PC-9 (cell line): ENCODE results near the gene TAF3. TPM values are rescaled to one million over a fixed set of nuclear protein-coding genes. Genes with fewer than 3 reads are reported as not detected.

Experiments used
- BruUV-seq: library from RNA; stranded (reverse); fragments of 400-500 nt; replicated peaks from 2 replicates; lab custom pipeline; 2021; lab: Mats Ljungman, UMichigan
- CTCF ChIA-PET: fragments of 300-600 bp; sonication (Branson Sonifier 250); formaldehyde crosslinking; loops from one replicate; lab custom pipeline; 2022; ENCODE audit warnings: antibody characterized with exemption; lab: Charles Lee
- POLR2A ChIA-PET: fragments of 300-600 bp; sonication (Branson Sonifier 250); formaldehyde crosslinking; loops from one replicate; lab custom pipeline; 2022; ENCODE audit warnings: antibody characterized with exemption; ENCODE audit not compliant: unreplicated experiment; lab: Charles Lee
- DNase-seq, 2 experiments: peaks; one replicate each; pipeline versions ENCODE4 v3.0.0 to v3.0.0-alpha.2; 2015 to 2022; ENCODE audit warnings: mixed read lengths in 1 of 2
- H2AFZ ChIP-seq: fragments of 200-600 bp; sonication (generic); 2 replicates; pipeline ENCODE4 v1.8.1; 2017; ENCODE audit warnings: antibody characterized with exemption
- H3F3A ChIP-seq: fragments of 200-600 bp; sonication (generic); 2 replicates; pipeline ENCODE4 v1.8.1; 2017; ENCODE audit warnings: antibody characterized with exemption, mild to moderate bottlenecking, low read depth; ENCODE audit not compliant: insufficient read depth
- H3K27ac ChIP-seq: fragments of 200-600 bp; sonication (generic); 2 replicates; pipeline ENCODE4 v1.6.1; 2016; ENCODE audit warnings: mixed run types
- H3K27me3 ChIP-seq: fragments of 200-600 bp; sonication (generic); 2 replicates; pipeline ENCODE4 v1.6.1; 2016; ENCODE audit warnings: low read depth, mixed run types; ENCODE audit not compliant: insufficient read depth
- H3K36me3 ChIP-seq: fragments of 200-600 bp; sonication (generic); 2 replicates; pipeline ENCODE4 v1.6.1; 2016; ENCODE audit warnings: low read depth, mixed run types
- H3K4me1 ChIP-seq: fragments of 200-600 bp; sonication (generic); replicated peaks from 2 replicates; pipeline ENCODE4 v1.6.1; 2016; ENCODE audit warnings: mixed run types; ENCODE audit not compliant: insufficient read depth
- H3K4me2 ChIP-seq: fragments of 200-600 bp; sonication (generic); 2 replicates; pipeline ENCODE4 v1.6.1; 2017; ENCODE audit warnings: mixed run types
- H3K4me3 ChIP-seq: fragments of 200-600 bp; sonication (generic); 2 replicates; pipeline ENCODE4 v1.6.1; 2016; ENCODE audit warnings: mixed run types
- H3K79me2 ChIP-seq: fragments of 200-600 bp; sonication (generic); 2 replicates; pipeline ENCODE4 v1.6.1; 2017; ENCODE audit warnings: low read depth, mixed run types
- H3K9me2 ChIP-seq: fragments of 200-600 bp; sonication (generic); 2 replicates; pipeline ENCODE4 v1.8.1; 2017; ENCODE audit warnings: mild to moderate bottlenecking; ENCODE audit not compliant: insufficient read depth
- H3K9me3 ChIP-seq: fragments of 200-600 bp; sonication (generic); 2 replicates; pipeline ENCODE4 v1.8.1; 2016; ENCODE audit warnings: low read depth; ENCODE audit not compliant: insufficient read depth
- H4K20me1 ChIP-seq: fragments of 200-600 bp; sonication (generic); 2 replicates; pipeline ENCODE4 v1.8.1; 2017; ENCODE audit not compliant: insufficient read depth
- CTCF ChIP-seq: fragments of 200-600 bp; sonication (generic); conservative IDR thresholded peaks from 2 replicates; pipeline ENCODE4 v1.6.1; 2017; ENCODE audit warnings: mixed run types, antibody characterized with exemption, mild to moderate bottlenecking, moderate library complexity
- EZH2 ChIP-seq: fragments of 200-600 bp; sonication (generic); IDR thresholded peaks from 2 replicates; pipeline ENCODE4 v1.8.0; 2017; ENCODE audit warnings: antibody characterized with exemption, low read depth
- intact Hi-C: fragments of 100-400 bp; cut with micrococcal nuclease; formaldehyde crosslinking; loops from one replicate; pipeline ENCODE4 v1.10.0; 2022; ENCODE audit not compliant: unreplicated experiment
- total RNA-seq: library from RNA; stranded (reverse); gene quantifications from 2 replicates; pipeline ENCODE4 v1.2.3, GENCODE V29; 2021

TAF3 gene
- total RNA-seq, 1 experiment from 2014 or later = 7.7 TPM

DNA sequence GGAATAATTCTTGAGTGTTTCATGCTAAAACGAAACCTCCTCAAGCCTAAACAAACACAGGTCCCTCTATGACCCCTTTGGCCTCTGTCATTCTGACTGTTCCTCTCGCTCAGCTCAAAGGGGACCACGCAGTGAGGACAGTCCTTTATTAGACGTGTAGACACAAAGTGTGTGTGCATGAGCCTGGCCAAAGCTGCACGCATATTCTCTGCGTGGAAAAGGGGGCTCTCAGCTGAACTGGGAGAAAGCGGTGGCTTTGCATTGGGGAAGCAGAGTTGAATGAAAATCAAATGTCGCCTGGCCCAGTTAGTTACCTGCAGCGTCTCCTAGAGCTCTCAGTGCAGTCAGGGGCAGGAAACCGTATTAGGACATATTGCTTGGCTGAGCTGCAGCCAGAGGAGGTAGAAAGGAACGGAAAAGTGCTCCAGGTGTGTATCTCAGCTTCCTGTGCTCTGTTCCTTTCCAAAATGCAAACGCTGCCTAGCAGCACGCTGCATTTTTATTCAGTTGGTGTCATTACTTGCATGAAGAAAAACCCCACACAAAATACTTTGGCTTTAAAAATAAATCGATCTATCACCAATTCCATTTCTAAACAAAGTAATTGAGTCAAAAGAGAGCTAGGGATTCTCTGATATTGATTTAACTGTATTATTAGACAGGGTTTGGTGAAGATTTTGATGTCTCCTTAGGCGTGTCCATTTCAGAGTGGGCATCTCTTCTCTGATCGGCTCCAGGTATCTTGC is 241.1 kb downstream of the TAF3 start:
- Histone ChIP-seq H3K36me3 (peaks cover 14% of the 10 kb centered on the region; the same call in 1 of the 2 replicates), H4K20me1 (no peaks in the 10 kb centered on the region), H3K4me1 (0 out of 2 replicates have a peak, but pooled peaks cover 2% of the 10 kb centered on the region), H3K79me2 (peaks cover 68% of the 10 kb centered on the region), H3K9me2 (no peaks in the 10 kb centered on the region), H3K4me2 (peak overlapping the region; percentile 36), H3K27ac (no peak overlapping the region), H2AFZ (no peak overlapping the region), H3F3A (no peaks in the 10 kb centered on the region), H3K27me3 (no peaks in the 10 kb centered on the region), H3K9me3 (no peaks in the 10 kb centered on the region), H3K4me3 (peak overlapping the region; percentile 5; the same call in 1 of the 2 replicates)
- intact Hi-C loops = loop anchor here (10.0 kb wide), 1 partner anchor 485 kb away; no protein-coding TSS in a partner anchor
- ChIA-PET CTCF (no interaction called here), POLR2A (no interaction called here)
- no TSS peak for BruUV-seq
- no peak for DNase-seq
- TF ChIP-seq CTCF = no peak
- no peak for TF ChIP-seq EZH2

DNA sequence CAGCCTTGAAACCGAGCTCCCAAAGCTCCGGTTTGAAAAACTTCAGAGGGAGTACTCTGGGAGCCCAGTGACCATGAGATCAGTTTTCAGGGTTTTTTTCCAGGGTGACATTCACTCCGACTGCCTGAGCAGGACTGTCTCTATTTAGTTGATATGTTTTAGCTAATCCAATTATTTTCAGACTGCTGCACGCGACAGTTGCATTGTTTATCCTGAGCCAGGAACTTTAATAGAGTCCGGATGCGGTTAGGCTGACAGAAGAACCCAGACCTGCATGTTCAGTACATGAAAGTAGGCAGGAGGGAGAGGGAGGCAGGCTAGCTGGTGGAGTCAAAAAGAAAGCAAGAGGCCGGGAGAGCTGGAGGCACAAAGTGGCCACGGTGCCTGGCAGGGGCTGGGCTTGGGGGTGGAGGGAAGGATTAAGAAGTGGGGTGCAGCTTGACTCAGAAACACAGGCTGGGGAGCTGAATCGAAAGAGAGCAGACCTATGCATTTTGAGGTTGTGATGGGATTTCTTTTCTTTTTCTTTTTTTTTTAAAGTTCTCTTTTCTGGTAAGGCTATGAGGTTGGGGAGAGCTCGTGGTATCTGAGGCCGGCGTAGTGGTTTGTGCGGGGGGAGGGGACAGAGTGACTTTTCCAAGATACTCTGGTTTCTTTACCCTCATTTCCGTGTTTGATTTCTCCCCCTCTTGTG is 241.9 kb downstream of the TAF3 start:
- Histone ChIP-seq H3K9me2 (no peaks in the 10 kb centered on the region), H3K4me3 (no peak overlapping the region; the same call in 1 of the 2 replicates), H3K9me3 (no peaks in the 10 kb centered on the region), H3K36me3 (peaks cover 14% of the 10 kb centered on the region; the same call in 1 of the 2 replicates), H3K4me2 (peak overlapping the region; percentile 36), H4K20me1 (no peaks in the 10 kb centered on the region), H3K4me1 (0 out of 2 replicates have a peak, but pooled peaks cover 9% of the 10 kb centered on the region), H3F3A (no peaks in the 10 kb centered on the region), H3K79me2 (peaks cover 66% of the 10 kb centered on the region), H3K27ac (no peak overlapping the region), H2AFZ (no peak overlapping the region), H3K27me3 (no peaks in the 10 kb centered on the region)
- no peak for DNase-seq
- ChIA-PET CTCF (no interaction called here), POLR2A (no interaction called here)
- no peak for TF ChIP-seq EZH2
- TF ChIP-seq CTCF = no peak
- intact Hi-C loops = loop anchor here (10.0 kb wide), 1 partner anchor 75 kb away; no protein-coding TSS in a partner anchor
- no TSS peak for BruUV-seq

- Histone ChIP-seq H3K9me3 (no peaks in the 10 kb centered on the region), H3F3A (no peaks in the 10 kb centered on the region), H4K20me1 (no peaks in the 10 kb centered on the region), H2AFZ (no peak overlapping the region), H3K27me3 (no peaks in the 10 kb centered on the region), H3K4me2 (peak overlapping the region; percentile 36), H3K4me1 (0 out of 2 replicates have a peak, but pooled peaks cover 12% of the 10 kb centered on the region), H3K27ac (no peak overlapping the region), H3K36me3 (peaks cover 14% of the 10 kb centered on the region; the same call in 1 of the 2 replicates), H3K4me3 (no peak overlapping the region), H3K9me2 (no peaks in the 10 kb centered on the region), H3K79me2 (peaks cover 61% of the 10 kb centered on the region)
- DNase-seq = no peak
- ChIA-PET POLR2A (no interaction called here), CTCF (no interaction called here)
- intact Hi-C loops = loop anchor here (10.0 kb wide), 1 partner anchor 74 kb away; no protein-coding TSS in a partner anchor
- BruUV-seq = no TSS peak
- no peak for TF ChIP-seq CTCF
- no peak for TF ChIP-seq EZH2
Observed at GRCh38 chr10:8060704-8061121, 242.4 kb downstream of the TAF3 start.
